Stimulated activated CD4-positive, alpha-beta T cell treated with anti-CD3 and anti-CD28 coated beads, Interleukin-1b, Interleukin-23, amount 100 ng/mL, for 48 hours (primary cell): ENCODE data around the gene PTAR1.

Experiments used
- DNase-seq: peaks from one replicate; pipeline ENCODE4 v3.0.0-alpha.2; 2020

The PTAR1 gene

DNA sequence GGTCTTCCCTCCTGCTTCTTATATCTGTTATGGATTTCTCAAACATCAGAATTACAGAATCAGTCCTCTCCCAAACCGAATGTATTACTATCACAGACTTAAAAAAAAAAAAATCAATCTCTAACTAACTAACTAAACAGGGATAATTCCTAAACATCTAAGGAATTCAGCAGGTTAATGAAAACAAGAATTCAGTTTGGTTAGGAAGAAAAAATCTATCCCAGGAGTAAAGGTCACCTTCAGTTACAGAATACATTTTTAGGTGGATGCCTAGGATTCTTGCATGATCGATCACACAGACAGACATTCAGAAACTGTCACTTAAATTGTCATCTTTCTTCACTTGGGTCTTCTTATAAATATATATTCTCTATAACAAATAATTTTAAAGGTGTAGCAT lies 11.5 kb downstream of the PTAR1 start:
- DNase-seq: no peak

DNA sequence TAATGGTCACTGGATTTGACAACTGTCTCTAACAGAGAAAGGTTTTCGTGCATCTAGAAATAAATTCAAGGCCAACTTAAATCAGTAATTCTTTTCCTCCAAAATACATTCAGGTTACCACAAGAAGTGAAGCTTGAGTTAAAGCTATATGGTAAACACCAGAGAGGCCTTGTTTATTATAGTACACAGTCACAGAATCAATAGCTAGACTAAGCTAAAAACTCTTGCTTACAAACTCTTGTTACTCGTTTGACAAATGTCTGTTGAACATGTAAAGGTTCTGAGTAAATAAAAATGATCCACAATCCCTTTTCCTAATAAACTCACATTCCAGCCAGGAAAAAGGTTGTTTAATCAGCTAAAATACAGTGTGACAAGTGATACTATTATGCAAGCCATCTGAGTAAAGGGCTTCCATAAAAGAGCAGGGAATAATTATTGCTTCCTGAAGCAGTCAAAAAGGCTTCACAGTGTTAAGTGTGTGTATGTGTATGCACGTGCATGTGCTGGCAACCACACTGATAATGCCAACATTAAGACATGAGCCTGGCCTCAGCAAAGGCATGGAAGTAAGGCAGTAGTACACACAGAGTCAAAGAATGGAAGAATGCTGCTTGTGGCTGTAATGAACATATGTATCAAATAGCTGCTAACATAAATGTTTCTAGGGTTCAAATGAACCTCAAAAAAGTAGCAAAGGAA lies 12.8 kb downstream of the PTAR1 start:
- no peak for DNase-seq

GRCh38 chr9:69745716-69746437 lies 13.9 kb downstream of the PTAR1 start:
- DNase-seq: no peak

GRCh38 chr9:69744688-69745380 lies 15.0 kb downstream of the PTAR1 start:
- DNase-seq: no peak

DNA sequence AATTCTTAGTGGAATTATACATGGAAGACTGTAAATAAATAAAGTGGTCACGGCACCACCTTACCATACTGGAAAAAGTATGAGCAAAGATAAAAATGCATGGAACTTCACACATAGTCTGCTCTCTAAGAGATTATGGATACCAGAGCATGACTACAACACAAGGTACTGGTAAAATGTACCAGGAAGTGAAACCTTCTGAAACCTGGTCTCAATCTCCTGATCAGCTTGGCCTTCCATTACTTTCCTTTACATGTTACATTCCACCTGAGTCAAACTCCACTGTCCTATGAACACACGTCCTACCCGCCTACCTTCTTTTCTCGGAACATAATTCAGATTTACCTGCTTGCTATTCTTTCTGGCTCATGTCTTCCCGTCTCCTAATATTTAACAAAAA lies 15.9 kb downstream of the PTAR1 start:
- no peak for DNase-seq

GRCh38 chr9:69740872-69741505 lies 18.8 kb downstream of the PTAR1 start:
- DNase-seq: no peak

GRCh38 chr9:69731348-69731747 lies 28.5 kb downstream of the PTAR1 start:
- DNase-seq: no peak

- DNase-seq: no peak
Observed at GRCh38 chr9:69719983-69720382, 39.8 kb downstream of the PTAR1 start.

- DNase-seq: no peak
Observed at GRCh38 chr9:69719367-69719766, 40.4 kb downstream of the PTAR1 start.

GRCh38 chr9:69718218-69718617 lies 41.6 kb downstream of the PTAR1 start:
- DNase-seq: no peak

GRCh38 chr9:69715825-69716224 lies 44.0 kb downstream of the PTAR1 start:
- DNase-seq: no peak

DNA sequence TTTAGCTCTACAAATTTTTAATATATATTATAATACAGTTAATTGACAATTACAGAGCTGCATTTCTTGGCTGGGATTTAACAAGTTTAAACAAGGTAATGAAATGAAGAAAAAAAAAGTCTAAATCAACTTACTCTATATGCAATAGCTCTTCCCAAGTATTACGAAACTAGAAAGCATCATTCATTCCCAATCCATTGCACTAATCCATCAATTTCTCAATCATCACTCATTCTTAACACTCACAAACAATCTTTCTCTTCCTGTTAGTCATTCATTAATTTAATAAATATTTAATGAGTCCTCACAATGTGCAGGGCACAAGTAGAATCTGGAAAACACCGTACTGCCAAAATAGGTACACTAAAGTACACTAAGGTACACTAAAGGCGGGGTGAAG lies 44.7 kb downstream of the PTAR1 start:
- DNase-seq: no peak

DNA sequence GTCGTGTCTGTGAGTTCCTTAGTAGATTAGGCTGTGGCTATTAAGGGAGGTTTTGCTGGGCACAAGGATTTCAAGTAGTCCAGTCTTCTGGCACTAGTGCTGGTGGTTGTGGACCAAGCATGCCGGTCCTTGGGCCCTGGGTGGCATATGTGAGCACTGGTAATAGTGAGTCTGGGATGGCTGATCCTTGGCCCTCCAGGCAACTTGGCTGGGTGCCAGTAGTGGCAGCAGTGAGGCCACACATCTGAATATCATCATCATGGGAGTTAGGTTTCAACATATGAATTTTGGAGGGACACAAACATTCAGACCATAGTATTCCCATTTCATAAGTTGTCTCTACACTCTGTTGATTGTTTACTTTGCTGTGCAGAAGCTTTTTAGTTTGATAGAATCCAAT lies 62.3 kb downstream of the PTAR1 start:
- no peak for DNase-seq

- no peak for DNase-seq
Observed at GRCh38 chr9:69696802-69697201, 63.0 kb downstream of the PTAR1 start.

- no peak for DNase-seq
Observed at GRCh38 chr9:69689991-69690538, 69.7 kb downstream of the PTAR1 start.

DNA sequence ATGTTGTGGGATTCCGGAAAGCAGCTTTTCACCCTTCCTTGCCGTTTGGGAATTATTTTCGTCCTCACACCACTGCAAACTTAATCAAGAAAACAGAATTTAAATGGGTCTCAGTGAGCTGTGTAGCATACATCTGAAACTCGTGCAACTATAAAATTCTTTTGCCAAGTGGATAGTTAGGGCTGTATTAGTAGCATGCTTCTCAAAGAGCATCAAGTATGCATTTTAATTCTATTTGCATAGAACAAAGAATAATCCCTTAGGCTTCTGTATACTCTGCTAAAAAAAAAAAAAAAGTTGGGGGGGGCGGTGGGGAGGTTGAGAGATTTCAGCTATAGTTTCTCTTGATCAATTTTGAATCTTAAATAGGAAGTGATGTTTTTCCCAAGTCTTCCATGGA lies 75.9 kb downstream of the PTAR1 start:
- DNase-seq: no peak

DNA sequence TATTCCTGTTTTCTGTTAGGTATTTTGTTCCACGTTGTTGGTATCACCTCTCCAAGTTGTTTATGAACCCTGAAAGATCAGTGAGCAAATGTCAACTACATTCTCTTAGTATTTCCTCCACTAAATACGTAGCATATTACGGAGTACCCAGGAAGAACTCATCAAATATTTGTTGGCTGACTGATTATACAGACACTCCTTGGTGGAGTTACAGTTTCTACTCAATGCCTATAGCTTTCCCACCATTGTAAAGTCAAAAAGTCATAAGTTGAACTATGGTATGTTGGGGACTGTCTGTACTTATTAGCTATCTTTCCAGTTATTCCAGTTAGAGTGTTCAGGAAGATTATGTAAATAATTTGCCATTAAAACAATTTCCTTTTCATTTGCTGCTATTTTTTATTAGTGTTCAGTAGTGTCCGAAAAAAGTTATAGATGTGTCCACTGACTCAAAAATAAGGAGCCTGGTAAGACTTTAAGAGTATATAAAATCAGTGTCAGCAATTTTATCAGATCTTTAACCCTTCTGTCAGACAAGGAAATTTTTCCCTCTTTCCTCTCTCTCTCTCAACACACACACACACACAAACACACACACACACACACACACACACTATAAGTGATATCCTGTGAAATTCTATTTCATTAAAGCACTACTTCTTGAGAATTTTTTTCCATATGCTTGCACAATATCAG lies 80.8 kb downstream of the PTAR1 start:
- no peak for DNase-seq

GRCh38 chr9:69677931-69678330 lies 81.9 kb downstream of the PTAR1 start:
- no peak for DNase-seq

- DNase-seq: no peak
Observed at GRCh38 chr9:69675563-69675962, 84.2 kb downstream of the PTAR1 start.

GRCh38 chr9:69674716-69675438 lies 84.9 kb downstream of the PTAR1 start:
- DNase-seq: no peak

GRCh38 chr9:69674112-69674685 lies 85.6 kb downstream of the PTAR1 start:
- no peak for DNase-seq

- DNase-seq: no peak
Observed at GRCh38 chr9:69673311-69673640, 86.5 kb downstream of the PTAR1 start.
